ENCODE results near the gene HDGFL2. TPM values are rescaled to one million over a fixed set of nuclear protein-coding genes. Genes with fewer than 3 reads are reported as not detected.

HDGFL2 gene
- polyA plus RNA-seq, 1 experiment = 26.0 TPM

DNA sequence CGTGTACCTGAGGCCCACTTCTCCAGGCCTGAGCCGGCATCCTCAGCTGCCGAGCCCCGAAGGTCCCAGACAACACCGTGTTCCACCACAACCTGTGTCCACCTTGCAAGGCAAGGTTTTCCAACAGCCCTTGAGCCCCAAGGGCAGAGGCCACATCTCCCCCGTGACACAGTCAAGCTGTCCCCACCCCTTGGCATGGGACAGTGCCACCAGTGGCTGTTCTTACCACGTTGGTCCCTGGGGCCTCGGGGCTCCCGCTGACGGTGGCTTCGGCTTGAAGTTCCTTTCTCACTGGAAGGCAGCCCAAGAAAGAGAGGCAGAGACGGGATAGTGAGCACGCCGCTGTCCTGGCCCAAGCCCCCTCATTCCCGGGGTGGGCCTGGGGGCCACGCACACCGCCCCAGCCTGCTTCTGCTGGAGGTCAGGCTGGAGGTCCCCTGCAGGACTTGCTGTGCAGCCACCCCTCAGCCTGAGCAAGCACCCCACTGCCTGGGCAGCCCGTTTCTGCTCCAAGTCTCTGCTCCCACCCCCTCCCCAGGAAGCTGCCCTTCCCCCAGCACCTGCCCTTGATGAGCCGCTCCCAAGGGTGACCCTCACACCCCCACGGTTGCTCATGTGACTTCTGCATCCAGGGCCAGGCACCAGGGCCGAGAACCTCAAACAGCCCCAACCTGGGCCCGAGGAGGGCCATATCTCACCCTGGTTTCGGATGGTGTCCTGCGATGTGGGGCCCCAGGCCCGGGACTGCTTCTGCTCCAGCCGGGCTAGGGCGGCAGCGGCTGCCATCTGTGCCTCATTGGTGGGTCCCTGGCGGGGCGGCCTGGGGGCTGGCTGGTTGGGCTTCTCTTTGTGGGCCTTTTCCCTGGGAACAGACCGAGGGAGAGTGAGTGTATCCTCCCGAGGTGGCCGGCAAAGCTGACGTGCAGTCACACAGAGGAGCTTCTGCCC is 18.6 kb upstream of the HDGFL2 start:
- ChIA-PET POLR2A (interaction anchor here (0.6 to 2.0 kb wide), 2 partner anchors 13 to 18 kb away, joined by 4 to 8 read pairs; partner anchors contain the start of gene HDGFL2), CTCF (no interaction called here)
- no peak for DNase-seq (ENCODE audit: low read depth)
- H3K36me3 ChIP-seq (ENCODE audit: control insufficient read depth, insufficient read depth, low read length) = peaks cover 38% of the 10 kb centered on the region
- TF ChIP-seq CTCF (IDR thresholded peaks at IDR 0.05; ENCODE audit: insufficient read depth, low read depth, low read length) = no peak
- no peak overlapping the region for H3K4me3 ChIP-seq (ENCODE audit: low read depth, low read length)
- H3K27me3 ChIP-seq (ENCODE audit: control insufficient read depth, insufficient read depth, low read length) = no peaks in the 10 kb centered on the region

GRCh38 chr19:4454747-4455718 is 17.1 kb upstream of the HDGFL2 start:
- peak; percentile 31 for DNase-seq (ENCODE audit: low read depth)
- H3K27me3 ChIP-seq (ENCODE audit: control insufficient read depth, insufficient read depth, low read length) = no peaks in the 10 kb centered on the region
- peaks cover 29% of the 10 kb centered on the region for H3K36me3 ChIP-seq (ENCODE audit: control insufficient read depth, insufficient read depth, low read length)
- no peak for TF ChIP-seq CTCF (IDR thresholded peaks at IDR 0.05; ENCODE audit: insufficient read depth, low read depth, low read length)
- H3K4me3 ChIP-seq (ENCODE audit: low read depth, low read length) = peak overlapping the region; percentile 74
- ChIA-PET CTCF (interaction anchor here (0.9 to 1.5 kb wide), 4 partner anchors 26 to 80 kb away, joined by 3 to 5 read pairs (median 3); no protein-coding TSS in a partner anchor), POLR2A (interaction anchor here (0.6 to 2.0 kb wide), 2 partner anchors 17 to 35 kb away, joined by 4 to 8 read pairs; partner anchors contain the start of gene HDGFL2)

DNA sequence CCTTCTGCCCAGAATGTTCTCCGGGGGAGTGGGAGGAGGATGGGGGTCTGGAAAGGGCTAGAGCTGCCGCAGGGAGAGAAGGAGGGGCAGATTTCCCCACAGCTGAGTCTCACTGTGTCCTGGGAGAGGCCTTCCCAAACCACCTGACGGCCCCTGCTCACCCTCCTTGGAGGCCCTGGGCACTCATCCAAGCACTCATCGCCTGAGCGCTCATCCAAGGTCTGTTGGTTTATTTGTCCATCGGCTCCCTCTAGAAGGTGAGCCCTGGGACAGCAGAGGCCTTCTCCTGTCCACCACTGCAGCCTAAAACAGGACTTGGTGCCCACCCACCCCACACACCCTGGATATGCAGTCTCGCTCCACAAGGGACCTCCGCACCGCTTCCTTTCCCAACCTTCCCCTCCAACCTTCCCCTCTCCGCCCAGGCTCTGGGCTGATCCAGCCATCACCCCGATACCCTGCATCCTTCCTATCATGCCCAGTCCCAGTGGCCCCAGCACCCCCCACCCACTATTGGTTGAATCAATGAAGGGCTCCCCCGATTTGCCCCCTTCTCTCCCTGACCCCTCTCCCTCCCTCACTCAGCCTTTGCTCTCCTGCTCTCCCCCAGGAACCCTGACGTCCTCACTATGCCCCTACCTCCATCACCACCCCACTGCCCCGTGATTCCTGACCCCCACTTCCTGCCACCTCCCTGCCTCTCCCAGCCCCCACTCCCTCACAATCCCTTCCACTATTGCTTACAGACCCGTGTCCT is 16.2 kb upstream of the HDGFL2 start:
- POLR2A ChIA-PET = interaction anchor here (0.6 to 2.0 kb wide), 3 partner anchors 16 to 36 kb away, joined by 4 to 8 read pairs (median 6); partner anchors contain the start of gene HDGFL2
- peak; percentile 14 for DNase-seq (ENCODE audit: low read depth)
- Histone ChIP-seq H3K36me3 (ENCODE audit: control insufficient read depth, insufficient read depth, low read length) (peaks cover 27% of the 10 kb centered on the region), H3K4me3 (ENCODE audit: low read depth, low read length) (peak overlapping the region; percentile 74), H3K27me3 (ENCODE audit: control insufficient read depth, insufficient read depth, low read length) (no peaks in the 10 kb centered on the region)
- CTCF ChIA-PET = interaction anchor here (0.6 to 1.5 kb wide), 7 partner anchors 27 to 80 kb away, joined by 3 to 5 read pairs (median 3); partner anchors contain the start of genes CHAF1A and SH3GL1
- peak; percentile 20; the same call in 1 of the 2 replicates for TF ChIP-seq CTCF (IDR thresholded peaks at IDR 0.05; ENCODE audit: insufficient read depth, low read depth, low read length)

DNA sequence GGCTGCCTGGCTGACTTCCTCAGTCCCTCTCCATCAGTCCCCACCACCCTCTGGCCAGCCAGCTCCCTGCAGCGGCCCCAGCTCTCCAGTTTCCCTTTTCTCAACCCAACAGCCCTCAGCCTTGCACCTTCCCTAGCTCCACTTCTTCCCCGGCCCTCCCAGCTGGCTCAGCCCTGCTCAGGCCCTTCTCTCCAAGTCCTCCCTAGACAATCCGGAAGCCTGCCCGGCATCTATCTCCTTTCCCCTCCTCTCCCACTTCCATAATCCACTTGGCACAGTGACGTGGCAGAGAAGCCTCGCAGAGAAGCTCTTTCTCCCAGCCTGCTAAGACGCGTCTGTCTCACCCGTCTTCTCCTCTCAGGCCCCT is 15.6 kb upstream of the HDGFL2 start:
- DNase-seq (ENCODE audit: low read depth) = no peak
- CTCF ChIA-PET = interaction anchor here (0.6 to 1.4 kb wide), 5 partner anchors 16 to 180 kb away, joined by 3 to 4 read pairs (median 3); partner anchors contain the start of genes CHAF1A and SH3GL1
- Histone ChIP-seq H3K27me3 (ENCODE audit: control insufficient read depth, insufficient read depth, low read length) (no peaks in the 10 kb centered on the region), H3K36me3 (ENCODE audit: control insufficient read depth, insufficient read depth, low read length) (peaks cover 23% of the 10 kb centered on the region), H3K4me3 (ENCODE audit: low read depth, low read length) (peak overlapping the region; percentile 74)
- POLR2A ChIA-PET = interaction anchor here (1.4 kb wide), 1 partner anchor 15 kb away, joined by 6 read pairs; no protein-coding TSS in a partner anchor
- no peak for TF ChIP-seq CTCF (IDR thresholded peaks at IDR 0.05; ENCODE audit: insufficient read depth, low read depth, low read length)

All from BJ (cell line).